Kidney (tissue), 14 donors: Measurements from ENCODE around the gene PGM1. TPM values are rescaled to one million over a fixed set of nuclear protein-coding genes. Genes with fewer than 3 reads are reported as not detected.

Experiments used
- DNase-seq, 5 donors: peaks; one replicate each; pipeline ENCODE4 v3.0.0-alpha.2; 2013 to 2020
- FAIRE-seq: peaks from 2 replicates; lab custom pipeline; 2012; peaks lifted over from hg19 to GRCh38; lab: Jason Lieb, UNC
- H3K27ac ChIP-seq, 2 donors: one replicate each; pipeline ENCODE4 v1.7.0; 2013; ENCODE audit warnings: low read depth in 2 of 2, low read length in 2 of 2, inconsistent platforms in 1 of 2
- H3K27me3 ChIP-seq: one replicate; pipeline ENCODE4 v1.7.1; 2013; ENCODE audit warnings: low read length, inconsistent platforms; ENCODE audit not compliant: control insufficient read depth, insufficient read depth
- H3K36me3 ChIP-seq, 3 donors: one replicate each; pipeline versions ENCODE4 v1.7.0 to v1.7.1; 2013; ENCODE audit warnings: low read length in 3 of 3, control low read depth in 1 of 3, inconsistent platforms in 1 of 3; ENCODE audit not compliant: insufficient read depth in 3 of 3, control insufficient read depth in 2 of 3
- H3K4me1 ChIP-seq, 3 donors: one replicate each; pipeline versions ENCODE4 v1.7.0 to v1.7.1; 2013; ENCODE audit warnings: low read length in 3 of 3, inconsistent platforms in 1 of 3, low read depth in 1 of 3; ENCODE audit not compliant: control insufficient read depth in 2 of 3, insufficient read depth in 2 of 3
- H3K4me3 ChIP-seq, 3 donors: one replicate each; pipeline versions ENCODE4 v1.7.0 to v1.8.1; 2013; ENCODE audit warnings: low read length in 3 of 3, control low read depth in 1 of 3, inconsistent platforms in 1 of 3
- H3K9ac ChIP-seq, 3 donors: one replicate each; pipeline versions ENCODE4 v1.7.0 to v1.7.1; 2013; ENCODE audit warnings: low read length in 3 of 3, control low read depth in 1 of 3, inconsistent platforms in 1 of 3
- H3K9me3 ChIP-seq, 3 donors: one replicate each; pipeline versions ENCODE4 v1.7.0 to v1.7.1; 2013; ENCODE audit warnings: low read length in 3 of 3, control low read depth in 1 of 3, inconsistent platforms in 1 of 3; ENCODE audit not compliant: control insufficient read depth in 2 of 3, insufficient read depth in 1 of 3
- intact Hi-C: fragments of 100-400 bp; cut with DNase I; formaldehyde crosslinking; loops from one replicate; pipeline ENCODE4 v1.11.1; 2022
- polyA plus RNA-seq: library from polyadenylated mRNA; stranded (reverse); fragments of 350-450 nt; fragmentation: Illumina TruSeq; extraction: RNeasy Lipid Tissue Mini Kit (QIAGEN cat#74804); gene quantifications from one replicate; pipeline ENCODE4 v1.2.3, GENCODE V29; 2014; ENCODE audit warnings: low read depth, low replicate concordance; ENCODE audit not compliant: insufficient read depth
- total RNA-seq: library from RNA; stranded (reverse); fragmentation: NEBNext Ultra II Directional; extraction: Animal tissue kit (Norgen Biotek cat#: 25700); gene quantifications from one replicate; pipeline ENCODE4 v1.2.1, GENCODE V29; 2021
- TF ChIP-seq, protein P1 (sequence below): IDR thresholded peaks from 3 replicates; pipeline ENCODE4 v1.5.1; 2012; ENCODE audit warnings: mild to moderate bottlenecking, moderate library complexity, borderline replicate concordance; ENCODE audit not compliant: insufficient read depth; ENCODE audit errors: extremely low read depth
- donor health status: control.
- donor health status: control.
- donor health status: control.
- donor health status: control.
- donor health status: control.
- donor health status: DM: yes; HTN: yes; CAD: no.
- donor health status: Normal renal cell carcinoma (clear cell type).

Gene PGM1
- total and polyA plus RNA-seq, 2 donors from 2014 or later: 40.3 to 59.3 TPM

- Histone ChIP-seq H3K4me3 (no peak overlapping the region), H3K36me3 (no peaks in the 10 kb centered on the region), H3K4me1 (peaks cover 0 to 31% (median 10%) of the 10 kb centered on the region in 3 donors), H3K9me3 (no peaks in the 10 kb centered on the region), H3K9ac (no peak overlapping the region), H3K27ac (no peak overlapping the region), H3K27me3 (no peaks in the 10 kb centered on the region)
- DNase-seq (no peak), FAIRE-seq (no peak)
- TF ChIP-seq, protein P1, sequence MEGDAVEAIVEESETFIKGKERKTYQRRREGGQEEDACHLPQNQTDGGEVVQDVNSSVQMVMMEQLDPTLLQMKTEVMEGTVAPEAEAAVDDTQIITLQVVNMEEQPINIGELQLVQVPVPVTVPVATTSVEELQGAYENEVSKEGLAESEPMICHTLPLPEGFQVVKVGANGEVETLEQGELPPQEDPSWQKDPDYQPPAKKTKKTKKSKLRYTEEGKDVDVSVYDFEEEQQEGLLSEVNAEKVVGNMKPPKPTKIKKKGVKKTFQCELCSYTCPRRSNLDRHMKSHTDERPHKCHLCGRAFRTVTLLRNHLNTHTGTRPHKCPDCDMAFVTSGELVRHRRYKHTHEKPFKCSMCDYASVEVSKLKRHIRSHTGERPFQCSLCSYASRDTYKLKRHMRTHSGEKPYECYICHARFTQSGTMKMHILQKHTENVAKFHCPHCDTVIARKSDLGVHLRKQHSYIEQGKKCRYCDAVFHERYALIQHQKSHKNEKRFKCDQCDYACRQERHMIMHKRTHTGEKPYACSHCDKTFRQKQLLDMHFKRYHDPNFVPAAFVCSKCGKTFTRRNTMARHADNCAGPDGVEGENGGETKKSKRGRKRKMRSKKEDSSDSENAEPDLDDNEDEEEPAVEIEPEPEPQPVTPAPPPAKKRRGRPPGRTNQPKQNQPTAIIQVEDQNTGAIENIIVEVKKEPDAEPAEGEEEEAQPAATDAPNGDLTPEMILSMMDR: no peak
- intact Hi-C loops: no loop called here
Measured at GRCh38 chr1:63607322-63607721, 14.1 kb downstream of the PGM1 start.

- H3K4me3 ChIP-seq: no peak overlapping the region
- H3K4me1 ChIP-seq: peaks cover 0 to 27% (median 10%) of the 10 kb centered on the region in 3 donors
- no peaks in the 10 kb centered on the region for H3K27me3 ChIP-seq
- H3K36me3 ChIP-seq: no peaks in the 10 kb centered on the region
- intact Hi-C loops: no loop called here
- H3K27ac ChIP-seq: no peak overlapping the region
- TF ChIP-seq, protein P1: no peak
- FAIRE-seq (no peak), DNase-seq (no peak)
- no peaks in the 10 kb centered on the region for H3K9me3 ChIP-seq
- H3K9ac ChIP-seq: no peak overlapping the region
Measured at GRCh38 chr1:63611231-63611630, 18.0 kb downstream of the PGM1 start.

- Histone ChIP-seq H3K9me3 (no peaks in the 10 kb centered on the region), H3K4me1 (peaks cover 0 to 21% (median 6%) of the 10 kb centered on the region in 3 donors), H3K36me3 (no peaks in the 10 kb centered on the region), H3K4me3 (no peak overlapping the region), H3K27me3 (no peaks in the 10 kb centered on the region), H3K9ac (no peak overlapping the region), H3K27ac (no peak overlapping the region)
- FAIRE-seq (no peak), DNase-seq (no peak)
- TF ChIP-seq, protein P1: no peak
- intact Hi-C loops: no loop called here
Measured at GRCh38 chr1:63612564-63612963, 19.4 kb downstream of the PGM1 start.

DNA sequence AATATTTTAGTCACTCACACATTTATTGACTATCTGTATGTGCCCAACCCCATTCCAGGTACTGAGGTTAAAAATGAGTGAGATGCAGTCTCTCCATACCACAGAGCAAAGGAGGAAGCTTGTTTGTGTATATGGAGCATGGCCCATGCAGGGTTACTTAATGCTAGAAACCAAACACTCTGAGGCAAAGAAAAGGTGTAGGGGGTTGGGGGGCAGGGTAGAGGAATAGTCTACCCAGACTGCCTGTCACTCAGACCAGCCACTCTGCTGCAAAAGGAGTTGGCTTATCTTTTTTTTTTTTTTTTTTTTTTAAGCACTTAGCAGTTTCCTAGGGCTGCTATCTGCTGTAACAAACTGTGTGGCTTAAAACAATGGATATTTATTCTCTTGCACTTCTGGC is 19.8 kb downstream of the PGM1 start:
- Histone ChIP-seq H3K4me1 (peaks cover 0 to 17% (median 6%) of the 10 kb centered on the region in 3 donors), H3K4me3 (no peak overlapping the region), H3K36me3 (no peaks in the 10 kb centered on the region), H3K27ac (no peak overlapping the region), H3K27me3 (no peaks in the 10 kb centered on the region), H3K9me3 (no peaks in the 10 kb centered on the region), H3K9ac (no peak overlapping the region)
- no peak for FAIRE-seq
- intact Hi-C loops: no loop called here
- TF ChIP-seq, protein P1: no peak
- no peak for DNase-seq
